NB4 (cell line): Measurements from ENCODE around the gene PLA2G2C.

Experiments
- CTCF ChIP-seq: IDR thresholded peaks from one replicate; pipeline ENCODE4 v1.5.1; 2012; ENCODE audit warnings: low read depth, low read length
- TF ChIP-seq, protein P1 (sequence below): IDR thresholded peaks from 2 replicates; pipeline ENCODE4 v1.6.1; 2011; ENCODE audit warnings: low read depth, low read length

GRCh38 chr1:20223106-20223505, 36.8 kb upstream of the PLA2G2C start:
- no peak for TF ChIP-seq CTCF
- TF ChIP-seq, protein P1, sequence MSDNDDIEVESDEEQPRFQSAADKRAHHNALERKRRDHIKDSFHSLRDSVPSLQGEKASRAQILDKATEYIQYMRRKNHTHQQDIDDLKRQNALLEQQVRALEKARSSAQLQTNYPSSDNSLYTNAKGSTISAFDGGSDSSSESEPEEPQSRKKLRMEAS: no peak
